EH (cell line): ENCODE results near the gene PIP5KL1.

Experiments
- DNase-seq: peaks from one replicate; pipeline ENCODE4 v3.0.0-alpha.2; 2015; ENCODE audit warnings: low read depth

Gene PIP5KL1

DNA sequence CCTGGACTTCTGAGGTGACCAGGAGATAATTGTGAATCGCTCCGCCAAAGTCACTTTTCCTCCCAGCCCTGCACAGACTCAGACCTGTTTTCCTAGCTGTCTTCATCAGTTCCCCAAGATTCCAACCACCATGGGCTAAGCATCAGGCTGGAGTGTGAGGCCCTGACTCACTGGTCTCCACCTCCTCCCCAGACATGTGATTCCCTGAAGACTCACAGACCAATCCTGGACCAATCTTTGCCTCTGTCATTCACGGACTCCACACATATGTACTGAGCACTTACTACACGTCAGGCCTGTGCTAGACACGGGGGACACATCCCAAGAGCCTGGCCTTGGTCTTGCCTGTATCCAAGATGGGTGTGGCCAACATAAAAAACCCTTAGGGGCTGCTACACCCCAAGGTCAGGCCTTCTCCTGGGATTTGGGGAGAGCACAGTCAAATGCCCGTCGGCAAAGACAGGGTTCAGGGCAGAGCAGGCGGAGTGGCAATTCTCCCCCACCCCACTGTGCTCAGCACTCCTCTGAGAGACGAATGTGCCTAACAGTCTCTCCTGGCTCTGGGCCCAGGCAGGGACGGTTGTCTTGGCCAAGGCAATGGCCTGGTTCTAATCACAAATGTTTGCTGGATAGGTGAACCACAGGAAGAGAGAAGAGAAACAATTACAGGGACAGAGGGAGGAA is 38.3 kb upstream of the PIP5KL1 start:
- DNase-seq, result peak; percentile 94

DNA sequence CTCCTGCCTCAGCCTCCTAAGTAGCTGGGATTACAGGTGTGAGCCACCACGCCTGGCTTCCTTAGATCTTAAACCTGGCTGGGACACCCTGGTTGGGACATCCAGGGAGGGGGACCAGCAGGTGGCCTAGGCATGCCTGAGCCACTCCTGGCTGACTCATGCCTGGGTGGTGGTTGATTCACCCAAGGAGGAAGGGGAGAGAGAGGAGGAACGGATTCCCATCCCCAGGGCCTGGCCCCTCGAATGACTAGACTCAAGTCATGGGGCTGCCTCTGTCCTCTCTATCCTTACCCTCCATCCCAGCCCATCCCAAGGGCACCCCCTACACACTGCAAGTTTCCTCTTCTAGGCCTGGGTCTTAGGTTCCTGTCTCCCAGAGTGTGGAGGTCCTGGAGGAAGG is 37.5 kb upstream of the PIP5KL1 start:
- DNase-seq, result peak; percentile 63

DNA sequence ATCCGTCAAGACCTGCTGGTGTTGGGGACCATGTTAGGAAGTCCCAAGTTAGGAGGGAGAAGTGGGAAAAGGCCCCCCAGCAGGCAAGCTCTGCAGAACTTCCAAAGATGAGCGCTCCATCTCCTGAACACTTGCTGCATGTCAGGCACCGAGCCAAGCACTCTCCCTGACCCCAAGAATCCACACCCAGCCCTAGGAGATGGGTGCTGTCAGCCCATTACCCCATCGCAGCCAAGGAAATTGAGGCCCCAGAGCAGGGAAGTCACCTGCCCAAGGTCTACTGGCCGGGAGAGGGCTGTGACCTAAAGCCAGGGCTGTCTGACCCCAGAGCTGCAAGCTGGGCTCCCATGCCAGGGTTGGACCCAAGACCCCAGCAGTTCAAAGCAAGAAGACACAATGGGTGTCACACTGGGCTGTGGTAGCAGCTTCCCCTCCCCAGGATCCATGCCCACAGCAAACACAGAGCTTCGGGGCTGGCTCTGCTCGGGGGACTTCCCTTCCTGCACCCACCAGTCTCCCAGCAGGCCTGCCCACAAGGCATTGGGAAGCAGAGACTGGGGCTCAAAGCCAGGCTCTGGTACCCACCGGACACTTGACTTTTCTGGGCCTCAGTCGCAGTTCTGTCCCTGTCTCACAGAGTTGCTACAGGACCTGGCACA is 36.7 kb upstream of the PIP5KL1 start:
- DNase-seq, result no peak

DNA sequence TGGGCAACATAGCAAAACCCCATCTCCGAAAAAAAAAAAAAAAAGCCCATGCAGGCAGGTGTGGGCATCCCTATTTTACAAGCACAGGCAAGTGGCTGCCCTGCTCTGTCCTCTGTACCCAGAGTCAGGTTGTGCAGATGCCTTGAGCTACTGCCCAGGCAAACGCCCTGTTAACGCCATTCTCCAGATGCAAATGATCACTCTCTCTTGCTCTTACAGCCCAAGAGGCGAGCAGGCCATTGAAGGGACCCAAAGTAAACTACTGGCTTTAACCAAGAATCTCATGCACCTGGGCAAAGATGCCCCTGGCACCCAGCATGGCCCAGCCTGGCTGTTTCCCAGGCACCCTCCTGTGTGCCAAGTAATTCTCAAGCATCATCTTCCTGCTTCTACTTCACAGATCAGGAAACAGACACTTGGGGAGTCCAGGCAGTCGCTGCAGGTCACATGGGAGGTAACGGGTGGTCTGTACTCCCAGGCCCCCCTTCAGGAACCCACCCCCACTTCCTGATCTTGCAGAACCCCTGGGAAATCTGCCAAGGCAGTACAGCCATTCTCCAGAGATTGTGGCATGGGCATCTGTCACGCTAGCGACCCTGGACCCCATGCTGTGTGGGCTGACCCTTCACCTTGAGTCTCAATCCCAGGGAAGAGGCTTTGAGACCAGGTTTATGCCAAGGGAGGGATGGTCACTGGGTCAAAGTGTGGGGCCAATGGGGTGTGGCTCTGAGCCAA is 36.0 kb upstream of the PIP5KL1 start:
- no peak for DNase-seq

DNA sequence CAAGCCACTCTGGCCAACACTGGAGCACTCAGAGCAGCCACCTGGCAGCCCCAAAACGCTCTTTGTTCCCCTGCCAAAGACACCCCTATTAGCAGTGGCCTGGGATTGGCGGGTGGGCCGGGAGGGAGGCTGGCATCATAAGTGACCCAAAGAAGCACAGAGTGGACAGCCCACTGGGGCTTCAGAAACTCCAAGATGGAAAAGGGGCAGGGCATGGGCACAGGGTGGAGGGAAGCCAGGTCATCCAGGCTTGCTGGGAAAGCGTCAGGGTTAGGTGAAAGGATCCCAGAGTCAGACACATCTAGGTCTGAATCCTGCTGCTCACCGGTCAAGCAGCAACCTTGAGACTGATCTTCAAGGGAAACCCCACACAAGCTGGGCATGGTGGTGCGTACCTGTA is 35.4 kb upstream of the PIP5KL1 start:
- no peak for DNase-seq

DNA sequence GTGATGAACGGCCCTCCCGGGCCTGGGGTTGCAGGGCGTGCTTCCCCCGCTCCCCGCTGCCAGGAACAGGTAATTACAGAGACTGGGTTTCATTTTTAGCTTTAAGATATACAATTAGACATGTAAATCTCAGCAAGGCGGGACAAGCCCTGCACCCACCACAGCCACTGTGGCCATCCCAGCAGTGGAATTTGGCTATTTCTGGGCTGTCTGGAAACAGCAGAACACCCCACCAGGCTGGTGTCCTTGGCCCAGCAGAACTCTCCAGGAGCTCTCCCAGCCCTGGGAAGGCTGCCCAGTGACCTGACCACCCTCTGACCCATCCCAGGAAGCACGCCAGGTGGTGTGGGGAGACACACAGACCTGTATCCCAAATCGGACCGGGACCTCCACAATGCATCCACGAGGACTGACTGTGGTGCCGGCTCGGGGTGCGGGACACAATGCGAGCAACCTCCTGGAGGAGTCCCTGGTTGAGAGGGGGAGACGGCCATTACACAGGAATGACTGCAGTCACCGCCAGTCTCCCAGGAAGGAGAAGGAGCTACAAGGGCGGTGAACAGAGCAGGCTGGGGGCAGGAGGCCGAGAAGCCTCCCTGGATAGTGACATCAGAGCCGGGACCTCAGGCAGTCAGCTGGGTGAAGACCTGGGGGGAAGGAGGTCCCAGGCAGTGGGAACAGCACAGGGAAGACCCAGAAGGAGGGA is 32.9 kb upstream of the PIP5KL1 start:
- no peak for DNase-seq

DNA sequence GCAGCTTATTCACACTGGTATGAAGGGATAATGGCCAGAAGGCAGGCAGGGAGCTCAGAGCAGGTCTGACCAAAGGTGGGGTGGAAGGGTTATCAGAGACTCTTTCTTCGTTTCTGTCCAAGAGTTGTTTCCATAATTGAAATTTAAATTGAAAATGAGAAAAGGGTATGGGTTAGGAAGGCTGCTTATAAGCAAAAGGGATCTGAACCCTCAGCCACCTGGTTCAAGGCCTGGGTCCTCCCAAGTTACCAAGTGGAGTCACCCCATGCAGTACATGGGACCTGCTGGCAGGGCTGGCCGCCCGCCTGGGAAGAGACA is 32.4 kb upstream of the PIP5KL1 start:
- no peak for DNase-seq

DNA sequence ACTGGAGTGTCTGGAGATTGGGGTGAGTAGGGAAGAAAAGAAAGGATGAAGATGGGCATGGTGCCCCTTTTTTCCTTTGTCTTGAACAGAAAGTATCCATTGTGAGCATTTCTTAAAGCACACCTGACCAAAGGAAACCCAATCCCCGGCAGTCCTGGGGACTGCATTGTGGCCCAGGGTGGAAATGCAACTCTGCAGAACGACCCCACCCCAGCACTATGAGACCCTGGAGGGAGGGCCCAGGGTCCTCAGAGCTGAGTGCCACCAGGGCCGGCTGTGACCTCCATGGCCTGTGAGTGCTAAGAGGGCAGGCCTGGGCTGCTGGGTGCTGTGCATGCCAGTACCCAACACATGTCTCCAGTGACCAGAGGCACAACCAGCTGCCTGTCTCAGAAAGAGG is 31.7 kb upstream of the PIP5KL1 start:
- no peak for DNase-seq

DNA sequence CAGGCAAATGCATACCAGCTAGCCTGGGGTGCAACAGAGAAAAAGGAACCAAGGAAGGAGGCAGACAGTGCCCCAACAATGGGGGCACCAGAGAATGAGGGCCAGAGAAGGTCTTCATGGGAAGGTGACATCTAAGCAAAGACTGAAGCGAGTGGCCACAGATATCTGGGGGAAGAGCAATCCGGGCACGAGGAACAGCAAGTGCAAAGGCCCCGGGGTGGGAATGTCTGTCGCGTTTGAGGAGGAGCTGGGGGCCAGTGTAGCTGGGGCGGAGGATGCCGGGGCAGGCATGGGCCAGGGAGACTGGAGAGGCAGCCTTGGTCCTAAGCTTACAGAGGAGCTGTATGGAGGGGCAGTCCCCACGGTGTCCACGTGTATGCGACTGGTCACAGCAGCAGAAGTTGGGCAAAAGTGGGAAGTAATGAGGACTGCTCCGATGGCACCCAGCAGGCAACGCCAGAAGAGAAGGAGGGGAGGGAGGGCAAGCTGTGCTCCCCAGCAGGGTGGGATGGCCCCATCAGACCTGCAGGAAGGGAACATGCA is 31.1 kb upstream of the PIP5KL1 start:
- no peak for DNase-seq

DNA sequence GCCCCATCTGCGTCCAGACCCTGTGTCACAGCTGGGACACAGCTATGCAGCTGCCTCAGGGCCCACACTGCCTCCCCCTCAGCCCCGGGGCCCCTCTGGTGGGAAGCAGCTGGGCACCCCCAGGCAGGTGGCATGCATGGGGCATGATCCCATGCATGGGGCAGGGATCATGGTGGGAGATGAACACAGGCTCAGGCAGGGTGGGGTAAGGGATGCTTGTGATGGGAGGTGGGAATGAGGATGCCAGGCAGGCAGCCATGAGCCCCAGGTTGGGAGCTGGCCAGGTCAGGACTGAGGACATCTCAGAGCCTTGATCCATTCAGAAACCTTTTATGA is 30.5 kb upstream of the PIP5KL1 start:
- no peak for DNase-seq

DNA sequence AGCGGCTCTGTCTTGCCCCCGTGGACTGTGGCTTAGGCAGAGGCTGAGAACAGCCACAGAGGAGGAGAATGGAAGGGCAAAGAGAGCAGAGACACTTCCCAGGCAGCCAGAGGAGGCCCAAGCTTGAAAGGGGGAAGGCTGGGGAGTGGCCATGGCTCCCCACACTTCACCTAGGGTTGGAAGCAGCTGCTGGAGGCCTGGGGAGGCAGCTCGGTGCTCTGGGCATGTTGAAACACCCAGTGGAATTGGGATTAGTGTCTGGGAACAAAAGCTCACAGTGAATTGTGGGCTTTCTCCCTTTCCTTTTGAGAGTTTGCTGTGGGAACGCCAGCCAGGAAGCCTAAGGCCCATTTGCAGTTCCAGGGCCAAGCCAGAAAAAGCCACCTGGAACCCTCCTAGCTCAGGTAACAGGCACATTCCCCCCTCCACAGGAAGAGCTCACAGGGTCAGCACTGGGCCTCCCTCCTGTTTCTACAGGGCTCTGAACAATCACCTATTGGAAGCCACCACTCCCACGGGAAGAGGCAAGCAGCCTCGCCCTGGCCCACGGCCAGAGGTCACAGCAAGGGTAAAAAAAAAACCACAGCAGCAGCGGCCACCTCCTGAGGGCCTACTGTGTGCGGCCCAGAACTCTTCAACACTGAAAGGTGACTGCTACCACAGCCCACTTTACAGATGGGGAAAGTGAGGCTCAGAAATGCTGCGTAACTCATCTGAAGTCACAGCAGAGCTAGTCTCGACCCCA is 30.0 kb upstream of the PIP5KL1 start:
- DNase-seq, result no peak

DNA sequence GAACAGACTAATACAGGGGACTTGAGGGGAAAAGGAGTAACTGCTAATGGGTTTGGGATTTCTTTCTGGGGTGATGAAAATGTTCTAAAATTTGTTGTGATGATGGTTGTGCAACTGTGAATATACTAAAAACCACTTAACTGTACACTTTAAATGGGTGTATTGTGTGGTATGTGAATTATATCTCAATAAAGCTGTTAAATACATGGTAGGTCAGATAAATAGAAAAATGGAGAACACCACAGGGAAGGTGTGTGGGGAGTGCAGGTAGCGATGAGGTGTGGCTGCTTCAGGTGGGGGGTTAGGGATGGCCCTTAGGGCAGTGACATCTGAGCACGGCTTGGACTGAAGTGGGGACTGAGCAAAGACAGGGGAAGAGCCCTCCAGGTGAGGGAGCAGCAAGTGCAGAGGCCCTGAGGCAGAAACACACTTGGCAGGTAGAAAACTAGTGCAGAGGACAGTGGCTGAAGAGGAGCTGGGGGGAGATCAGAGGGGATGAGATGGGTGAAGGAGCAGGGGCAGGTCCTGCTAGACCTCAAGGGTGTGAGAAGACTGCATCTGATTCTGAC is 29.3 kb upstream of the PIP5KL1 start:
- no peak for DNase-seq

DNA sequence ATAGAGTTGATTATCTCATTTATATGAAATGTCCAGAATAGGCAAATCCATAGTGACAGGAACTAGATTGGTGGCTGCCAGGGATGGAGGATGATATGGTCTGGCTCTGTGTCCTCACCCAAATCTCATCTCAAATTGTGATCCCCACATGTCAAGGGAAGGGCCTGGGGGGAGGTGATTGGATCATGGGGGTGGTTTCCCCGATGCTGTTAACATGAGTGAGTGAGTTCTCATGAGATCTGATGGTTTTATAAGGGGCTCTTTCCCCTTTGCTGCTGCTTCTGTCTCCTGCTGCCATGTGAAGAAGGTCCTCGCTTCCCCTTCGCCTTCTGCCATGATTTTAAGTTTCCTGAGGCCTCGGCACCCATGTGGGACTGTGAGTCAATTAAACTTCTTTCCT is 28.8 kb upstream of the PIP5KL1 start:
- no peak for DNase-seq

DNA sequence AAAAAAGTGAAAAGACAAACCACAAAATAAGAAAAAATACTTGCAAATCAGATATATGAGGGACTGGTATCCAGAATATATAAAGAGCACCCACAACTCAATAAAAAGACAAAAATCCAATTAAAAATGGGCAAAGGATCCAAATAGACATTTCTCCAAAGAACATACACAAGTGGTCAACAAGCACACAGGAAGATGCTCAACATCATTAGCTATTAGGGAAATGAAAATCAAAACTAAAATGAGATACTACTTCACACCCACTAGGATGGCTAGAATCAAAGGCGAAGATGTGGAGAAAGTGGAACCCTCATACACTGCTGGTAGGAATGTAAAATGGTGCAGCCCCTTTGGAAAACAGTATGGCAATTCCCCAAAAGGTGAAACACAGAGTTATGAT is 28.2 kb upstream of the PIP5KL1 start:
- no peak for DNase-seq

DNA sequence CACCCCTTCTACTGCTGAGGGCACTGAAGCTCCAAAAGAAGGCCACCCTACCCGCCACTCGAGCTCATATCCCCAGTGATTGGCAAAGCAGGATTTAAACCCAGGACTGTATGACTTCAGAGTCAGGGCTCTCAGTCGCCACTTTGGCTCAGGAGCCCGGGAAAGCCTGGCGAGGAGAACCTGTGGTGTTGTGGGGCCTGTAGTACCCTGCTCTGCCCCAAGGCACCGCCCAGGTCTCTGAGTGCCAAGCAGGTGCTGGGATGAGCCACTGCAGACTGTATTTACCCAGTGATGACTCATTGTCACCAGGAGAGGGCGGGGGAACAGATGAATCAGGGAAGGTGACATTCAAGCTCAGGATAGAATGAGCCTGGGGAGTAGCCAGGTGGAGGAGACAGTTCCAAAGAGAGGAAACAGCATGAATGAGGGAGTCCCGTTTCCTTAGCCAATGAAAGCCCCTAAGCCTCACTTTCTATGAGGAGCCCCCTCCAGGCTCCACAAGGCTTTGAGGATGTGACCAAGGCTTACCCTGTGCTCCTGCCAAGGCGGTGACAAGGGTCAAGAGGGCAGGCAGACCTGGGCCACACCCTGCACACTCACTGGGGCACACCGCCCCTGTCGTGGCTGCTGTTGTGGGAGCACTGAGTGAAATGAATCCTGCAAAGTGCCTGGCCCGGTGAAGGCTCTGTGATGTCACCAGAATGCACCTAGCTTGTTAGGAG is 24.9 kb upstream of the PIP5KL1 start:
- DNase-seq, result peak; percentile 42

DNA sequence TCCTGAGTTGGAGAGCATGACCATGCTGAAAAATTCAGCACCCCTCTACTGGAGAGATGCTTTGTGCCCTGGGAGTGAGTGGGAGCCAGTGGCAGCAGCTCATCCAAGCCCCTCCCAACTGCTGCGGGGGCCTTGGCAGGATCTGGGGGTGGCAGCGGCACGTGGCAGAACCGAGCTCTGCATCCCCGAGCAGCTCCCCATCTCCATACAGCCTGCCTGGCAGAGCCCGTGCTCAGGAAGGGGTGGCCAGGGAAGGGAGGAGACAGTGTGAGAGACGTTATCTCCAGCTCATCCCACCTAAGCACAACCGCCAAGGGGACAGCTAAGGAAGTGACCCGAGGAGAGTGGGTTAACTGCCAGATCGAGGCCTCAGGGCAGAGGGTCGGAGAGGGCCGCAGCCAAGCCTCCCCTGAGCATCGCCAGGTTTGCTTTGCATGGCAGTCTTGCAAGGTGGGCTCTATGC is 24.3 kb upstream of the PIP5KL1 start:
- no peak for DNase-seq

DNA sequence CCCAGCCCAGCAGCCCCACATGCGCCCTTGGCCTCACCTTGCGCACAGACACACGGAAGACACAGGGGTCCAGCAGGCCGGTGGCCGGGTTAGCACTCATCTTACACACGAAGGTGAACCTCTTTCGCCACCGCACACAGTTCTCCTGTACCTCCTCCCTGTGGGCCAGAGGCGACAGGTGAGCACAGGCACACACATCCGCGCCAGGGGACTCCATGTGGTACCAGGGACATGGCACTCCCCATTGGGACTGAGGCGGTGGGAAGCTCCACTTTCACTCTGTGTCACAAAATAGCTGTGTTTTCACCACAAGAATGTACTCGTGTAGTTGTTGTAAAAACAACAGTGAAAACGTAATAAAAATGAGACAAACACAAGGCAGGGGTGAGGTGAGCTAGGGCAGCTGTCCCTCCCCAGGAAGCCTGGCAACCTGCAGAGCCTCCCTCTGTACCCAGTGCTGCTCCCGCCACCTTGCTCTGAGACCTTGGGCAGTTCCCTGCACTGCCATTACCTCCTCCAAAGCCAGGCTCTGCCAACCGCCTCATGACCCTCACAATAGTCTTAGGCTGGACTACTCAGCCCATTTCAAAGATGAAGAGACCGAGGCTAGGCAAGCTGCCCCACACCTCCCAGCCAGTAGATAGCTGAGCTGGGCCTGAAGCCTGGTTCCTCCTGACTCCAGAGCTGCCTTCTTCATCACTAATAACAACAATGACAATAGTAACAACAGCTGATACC is 23.4 kb upstream of the PIP5KL1 start:
- DNase-seq, result no peak

DNA sequence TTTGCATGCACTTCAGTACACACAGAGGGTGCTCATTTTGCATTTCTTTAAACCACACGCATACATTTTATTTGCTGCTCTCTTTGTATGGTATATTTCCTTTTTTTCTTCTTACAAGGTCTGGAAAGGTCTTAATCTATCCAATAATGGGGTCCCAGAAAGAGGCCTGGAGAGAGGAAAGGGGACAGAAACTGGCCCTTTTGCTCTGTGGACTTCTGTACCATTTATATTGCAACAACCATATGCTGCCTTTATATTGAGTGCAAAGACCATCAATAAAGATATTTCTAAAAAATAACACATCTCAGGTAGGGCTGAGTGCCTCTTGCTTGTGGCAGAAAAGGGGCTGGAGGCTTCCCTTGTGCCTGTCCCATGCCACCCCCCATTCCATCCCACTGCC is 22.6 kb upstream of the PIP5KL1 start:
- no peak for DNase-seq

DNA sequence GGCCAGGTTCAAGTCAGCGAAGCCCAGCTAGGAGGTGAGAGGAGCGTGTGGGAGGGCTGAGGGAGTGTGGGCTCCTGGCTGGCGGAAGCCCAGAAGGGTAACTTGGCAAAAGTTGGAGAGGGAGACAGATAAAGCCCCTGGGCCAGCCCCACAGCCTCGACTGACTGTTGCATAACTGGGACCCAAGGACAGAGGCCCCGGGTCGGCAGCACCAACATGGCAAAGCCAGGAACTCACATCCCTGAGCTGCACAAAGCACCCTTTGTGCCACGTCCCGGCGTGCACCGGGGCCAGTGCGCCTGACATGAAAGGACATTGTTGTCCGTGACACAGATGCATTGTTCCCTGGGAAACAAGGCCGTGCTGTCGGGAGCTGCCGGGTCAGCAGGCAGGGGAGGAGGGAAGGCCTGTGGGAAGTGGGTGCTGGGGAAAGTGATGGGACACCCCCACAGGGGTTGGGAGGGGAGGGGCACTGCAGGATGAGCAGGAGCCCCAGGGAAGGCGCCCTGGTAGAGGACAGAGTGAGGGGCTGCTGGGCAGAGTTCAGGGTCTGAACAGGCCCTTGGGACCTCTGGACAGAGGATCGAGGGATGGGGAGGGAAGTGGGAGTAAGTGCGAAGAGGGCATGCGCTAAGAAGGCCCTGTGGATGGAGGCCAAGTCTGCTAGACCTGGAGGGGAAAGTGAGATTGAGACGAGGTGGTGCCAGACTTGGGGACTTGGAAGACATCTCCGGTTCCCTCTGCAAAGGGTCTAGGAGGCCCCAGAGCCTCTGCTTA is 20.1 kb upstream of the PIP5KL1 start:
- no peak for DNase-seq
